ENCODE results near the gene FGD3.

Gene FGD3

DNA sequence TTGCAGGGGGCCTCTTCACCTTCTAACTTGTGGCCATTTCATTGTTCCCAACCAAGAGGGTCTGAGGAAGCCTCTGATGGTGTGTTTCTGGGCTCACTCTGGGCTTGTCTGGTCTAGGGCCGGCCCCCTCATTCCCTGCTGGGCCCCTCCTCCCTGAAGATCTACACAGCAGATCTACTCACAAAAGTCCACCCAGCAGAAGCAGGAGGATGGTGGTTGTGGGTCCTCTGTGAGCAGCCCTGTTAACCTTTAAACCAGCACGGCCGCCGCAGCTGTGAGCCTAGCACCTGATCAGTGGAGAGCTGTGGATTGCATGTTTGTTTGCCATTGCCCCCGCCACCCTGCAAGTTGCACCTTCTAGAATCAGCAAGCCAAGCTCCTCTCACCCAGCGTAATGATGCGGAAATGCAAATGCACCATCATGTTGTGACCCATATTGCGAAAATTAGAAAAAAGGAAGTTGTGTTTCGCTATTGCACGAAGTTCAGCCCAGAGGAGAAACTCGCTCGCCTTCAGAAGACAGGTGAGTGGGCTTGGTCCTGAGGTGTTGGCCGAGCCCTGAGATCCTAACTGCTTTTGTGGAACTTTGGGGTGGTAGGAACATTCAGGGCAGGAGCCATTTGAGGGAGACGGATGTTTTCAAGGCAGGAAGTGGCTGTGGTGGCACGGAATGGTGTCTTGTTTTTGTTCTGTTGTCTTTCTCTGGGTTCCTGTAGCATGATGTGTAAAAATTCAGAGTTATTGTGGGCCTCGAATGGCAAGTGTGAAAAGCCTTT is 16.7 kb downstream of the FGD3 start:
- CTCF ChIA-PET = no interaction called here

DNA sequence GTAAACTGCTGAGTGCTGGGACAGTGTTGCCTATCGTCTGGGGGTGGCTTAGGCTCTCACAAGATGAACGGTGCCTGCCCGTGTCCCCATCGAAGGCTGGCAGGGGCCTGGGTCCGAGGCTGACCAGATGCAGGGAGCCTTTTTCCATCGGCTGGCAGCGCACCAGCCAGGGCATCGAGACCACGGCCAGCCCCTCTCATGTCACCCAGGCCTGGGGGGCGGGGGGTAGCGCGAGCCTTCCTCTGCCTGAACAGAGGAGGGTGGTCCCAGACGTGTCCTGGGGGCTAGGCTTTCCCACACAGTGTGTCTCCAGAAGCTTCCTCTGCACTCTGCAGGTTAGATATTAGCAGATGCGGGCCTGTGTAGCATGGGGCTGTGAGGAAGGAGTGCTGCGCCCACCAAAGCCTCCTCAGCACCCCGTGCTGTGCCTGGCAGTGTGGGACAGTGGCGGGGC is 17.3 kb downstream of the FGD3 start:
- H3K27ac ChIP-seq = no peak overlapping the region
- TF ChIP-seq CTCF (conservative IDR thresholded peaks at IDR 0.05; ENCODE audit: low read depth) = no peak
- CTCF ChIA-PET = no interaction called here
- DNase-seq (ENCODE audit: low spot score) = no peak
- POLR2A ChIA-PET (ENCODE audit: low non-redundant PET) = no interaction called here

More for the DNA sequence above, 16.7 kb downstream of the FGD3 start:
- no peak overlapping the region for H3K27ac ChIP-seq
- no peak for DNase-seq (ENCODE audit: low spot score)
- TF ChIP-seq CTCF (conservative IDR thresholded peaks at IDR 0.05; ENCODE audit: low read depth) = no peak
- POLR2A ChIA-PET (ENCODE audit: low non-redundant PET) = no interaction called here

- CTCF ChIA-PET = interaction anchor here (0.7 kb wide), 1 partner anchor 10 kb away, joined by 4 read pairs; no protein-coding TSS in a partner anchor
- POLR2A ChIA-PET (ENCODE audit: low non-redundant PET) = no interaction called here
- no peak overlapping the region for H3K27ac ChIP-seq
- no peak for DNase-seq (ENCODE audit: low spot score)
- TF ChIP-seq CTCF (conservative IDR thresholded peaks at IDR 0.05; ENCODE audit: low read depth) = no peak
Observed at GRCh38 chr9:92965061-92965758, 17.9 kb downstream of the FGD3 start.

DNA sequence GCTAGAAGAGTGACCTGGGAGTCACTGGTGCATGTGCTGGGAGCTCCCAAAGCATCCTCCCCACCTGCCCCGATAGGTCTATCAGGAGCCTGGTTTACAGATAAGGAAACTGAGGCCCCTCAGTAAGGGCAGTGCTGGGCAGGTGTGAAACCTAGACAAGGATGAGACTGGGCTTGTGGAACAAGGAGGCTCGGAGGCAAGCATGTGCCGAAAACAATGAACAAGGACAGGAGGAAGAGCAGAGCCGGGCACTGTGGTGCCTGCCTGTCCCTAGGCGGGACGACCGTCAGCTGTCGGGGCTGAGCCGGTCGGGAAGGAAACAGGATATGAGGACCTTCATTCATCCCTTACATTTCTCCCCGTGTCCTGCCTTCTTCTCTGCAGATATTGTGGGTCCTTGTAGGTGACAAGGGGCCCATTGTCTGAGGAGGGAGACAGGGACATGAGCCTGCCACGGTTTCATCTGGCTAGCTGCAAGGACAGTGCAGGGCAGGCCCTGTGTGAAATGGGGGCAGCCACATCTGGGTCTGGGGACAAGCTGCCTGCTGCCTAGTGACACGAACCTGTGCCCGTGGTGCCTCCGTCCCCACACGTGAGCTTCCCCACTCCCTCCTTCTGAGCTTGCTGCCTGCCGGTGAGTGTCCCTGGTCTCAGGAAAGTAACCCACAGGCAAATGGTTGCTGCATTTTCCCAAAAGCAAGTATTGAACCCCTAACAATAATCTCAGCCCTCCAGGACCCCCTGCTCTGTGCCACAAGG is 18.6 kb downstream of the FGD3 start:
- no peak overlapping the region for H3K27ac ChIP-seq
- no peak for DNase-seq (ENCODE audit: low spot score)
- no peak for TF ChIP-seq CTCF (conservative IDR thresholded peaks at IDR 0.05; ENCODE audit: low read depth)
- ChIA-PET CTCF (interaction anchor here (0.7 kb wide), 1 partner anchor 11 kb away, joined by 4 read pairs; no protein-coding TSS in a partner anchor), POLR2A (ENCODE audit: low non-redundant PET) (no interaction called here)

DNA sequence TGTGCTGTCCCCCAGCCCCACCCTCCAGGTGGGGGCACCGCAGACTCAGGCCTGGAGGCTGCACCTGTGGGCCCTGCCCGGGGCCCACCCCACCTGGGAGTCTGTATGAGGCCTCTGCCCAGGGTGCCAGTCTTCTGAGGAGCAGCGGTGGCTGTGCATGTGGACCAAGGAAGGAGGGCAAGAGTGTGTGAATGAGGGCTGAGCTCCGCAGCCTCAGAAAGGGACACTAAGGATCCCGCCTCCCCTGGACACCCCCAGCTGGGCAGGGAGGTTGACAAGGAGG is 19.1 kb downstream of the FGD3 start:
- ChIA-PET CTCF (no interaction called here), POLR2A (ENCODE audit: low non-redundant PET) (no interaction called here)
- no peak for DNase-seq (ENCODE audit: low spot score)
- no peak for TF ChIP-seq CTCF (conservative IDR thresholded peaks at IDR 0.05; ENCODE audit: low read depth)
- no peak overlapping the region for H3K27ac ChIP-seq

GRCh38 chr9:92968081-92968480 is 20.8 kb downstream of the FGD3 start:
- DNase-seq (ENCODE audit: low spot score) = no peak
- H3K27ac ChIP-seq = no peak overlapping the region
- no peak for TF ChIP-seq CTCF (conservative IDR thresholded peaks at IDR 0.05; ENCODE audit: low read depth)
- ChIA-PET POLR2A (ENCODE audit: low non-redundant PET) (no interaction called here), CTCF (interaction anchor here (1.2 kb wide), 1 partner anchor 11 kb away, joined by 5 read pairs; no protein-coding TSS in a partner anchor)
